Fibroblast of the aortic adventitia (primary cell): ENCODE data around the gene MGA. TPM values are rescaled to one million over a fixed set of nuclear protein-coding genes. Genes with fewer than 3 reads are reported as not detected.

Source experiments
- DNase-seq: peaks from one replicate; pipeline ENCODE4 v3.0.0-alpha.2; 2010; ENCODE audit warnings: low read depth
- H3K4me3 ChIP-seq: 2 replicates; pipeline ENCODE4 v1.5.1; 2011; ENCODE audit warnings: low read depth, mild to moderate bottlenecking, control low read depth, low read length, moderate library complexity
- total RNA-seq: library from RNA; depleted of rRNA; stranded (reverse); fragments of >200 nt; gene quantifications from 2 replicates; pipeline ENCODE4 v1.2.3, GENCODE V29; 2012; ENCODE audit warnings: low replicate concordance
- TF ChIP-seq, protein P1 (sequence below): IDR thresholded peaks from 2 replicates; pipeline ENCODE4 v1.5.1; 2011; ENCODE audit warnings: mild to moderate bottlenecking, low read length, control low read depth, inconsistent platforms; ENCODE audit not compliant: insufficient read depth

MGA gene
- total RNA-seq, 1 donor, result 49.2 TPM

- no peak for DNase-seq
- no peak overlapping the region for H3K4me3 ChIP-seq
- TF ChIP-seq, protein P1, sequence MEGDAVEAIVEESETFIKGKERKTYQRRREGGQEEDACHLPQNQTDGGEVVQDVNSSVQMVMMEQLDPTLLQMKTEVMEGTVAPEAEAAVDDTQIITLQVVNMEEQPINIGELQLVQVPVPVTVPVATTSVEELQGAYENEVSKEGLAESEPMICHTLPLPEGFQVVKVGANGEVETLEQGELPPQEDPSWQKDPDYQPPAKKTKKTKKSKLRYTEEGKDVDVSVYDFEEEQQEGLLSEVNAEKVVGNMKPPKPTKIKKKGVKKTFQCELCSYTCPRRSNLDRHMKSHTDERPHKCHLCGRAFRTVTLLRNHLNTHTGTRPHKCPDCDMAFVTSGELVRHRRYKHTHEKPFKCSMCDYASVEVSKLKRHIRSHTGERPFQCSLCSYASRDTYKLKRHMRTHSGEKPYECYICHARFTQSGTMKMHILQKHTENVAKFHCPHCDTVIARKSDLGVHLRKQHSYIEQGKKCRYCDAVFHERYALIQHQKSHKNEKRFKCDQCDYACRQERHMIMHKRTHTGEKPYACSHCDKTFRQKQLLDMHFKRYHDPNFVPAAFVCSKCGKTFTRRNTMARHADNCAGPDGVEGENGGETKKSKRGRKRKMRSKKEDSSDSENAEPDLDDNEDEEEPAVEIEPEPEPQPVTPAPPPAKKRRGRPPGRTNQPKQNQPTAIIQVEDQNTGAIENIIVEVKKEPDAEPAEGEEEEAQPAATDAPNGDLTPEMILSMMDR, result no peak
These were observed 30.3 kb upstream of the MGA start for GRCh38 chr15:41629883-41630282.

DNA sequence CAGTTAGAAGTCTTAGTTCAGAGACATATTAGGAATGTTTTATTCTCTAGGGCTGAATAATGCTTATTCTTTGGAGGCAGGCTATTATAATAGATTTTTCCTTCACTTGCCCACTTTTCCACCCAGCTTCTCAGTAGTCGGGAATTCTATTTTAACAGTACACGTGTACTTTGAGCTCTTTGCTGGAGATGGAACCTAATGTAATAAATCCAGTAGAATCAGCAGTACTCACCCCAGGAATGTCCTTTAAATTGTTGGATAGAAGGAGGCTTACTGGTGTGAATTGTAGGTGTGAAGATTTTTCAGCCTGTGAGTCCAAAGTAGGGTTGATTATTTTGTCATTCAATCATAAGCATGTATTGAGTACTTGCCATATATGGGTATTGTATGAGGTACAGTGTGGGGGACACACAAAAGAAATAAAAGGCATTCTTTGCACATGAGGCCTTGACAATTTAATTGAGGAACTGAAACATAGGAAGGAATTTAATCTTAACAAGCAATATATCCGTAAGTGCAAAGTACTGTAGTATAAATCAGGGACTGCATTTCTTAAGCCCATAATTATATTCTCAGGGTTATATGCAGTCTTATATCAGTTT, 29.5 kb upstream of the MGA start:
- no peak overlapping the region for H3K4me3 ChIP-seq
- TF ChIP-seq, protein P1, result no peak
- no peak for DNase-seq

- no peak for DNase-seq
- no peak overlapping the region for H3K4me3 ChIP-seq
- TF ChIP-seq, protein P1, result no peak
These were observed 28.2 kb upstream of the MGA start for GRCh38 chr15:41631880-41632470.

- H3K4me3 ChIP-seq, result no peak overlapping the region
- DNase-seq, result no peak
- TF ChIP-seq, protein P1, result no peak
These were observed 26.6 kb upstream of the MGA start for GRCh38 chr15:41633609-41634008.

GRCh38 chr15:41634072-41634626, 26.1 kb upstream of the MGA start:
- TF ChIP-seq, protein P1, result no peak
- no peak overlapping the region for H3K4me3 ChIP-seq
- no peak for DNase-seq

- no peak for DNase-seq
- TF ChIP-seq, protein P1, result no peak
- no peak overlapping the region for H3K4me3 ChIP-seq
These were observed 23.1 kb upstream of the MGA start for GRCh38 chr15:41637086-41637485.

GRCh38 chr15:41640985-41641384, 19.2 kb upstream of the MGA start:
- DNase-seq, result no peak
- no peak overlapping the region for H3K4me3 ChIP-seq
- TF ChIP-seq, protein P1, result no peak
